HG03095 (cell line): ENCODE data around the gene OTOS.
A peak's percentile ranks its signal among the peaks of the same experiment; 100 is the strongest.

Experiments used
- ATAC-seq: cut with Tn5 transposase; IDR thresholded peaks from one replicate; pipeline ENCODE4 v1.9.1; 2021; ENCODE audit warnings: moderate library complexity; ENCODE audit not compliant: unreplicated experiment

The OTOS gene

DNA sequence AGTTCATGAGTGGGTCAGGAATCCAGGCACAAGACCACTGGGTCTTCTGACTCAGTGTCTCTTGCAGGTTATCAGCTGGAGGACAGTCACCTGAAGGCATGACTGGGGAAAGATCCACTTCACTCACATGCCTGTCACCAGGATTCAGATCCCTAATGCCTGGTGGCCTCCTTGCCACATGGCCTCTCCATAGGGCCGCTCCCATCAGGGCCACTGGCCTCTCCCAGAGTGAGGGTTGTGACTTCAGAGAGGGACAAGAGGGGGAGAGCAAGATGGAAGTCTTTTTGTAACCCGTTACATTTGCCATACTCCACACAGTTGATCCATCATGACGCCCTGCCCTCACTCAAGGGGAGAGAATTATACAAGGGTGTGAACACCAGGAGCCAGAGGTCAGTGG, 13.0 kb upstream of the OTOS start:
- ATAC-seq: no peak

- no peak for ATAC-seq
Measured at GRCh38 chr2:240151477-240152031, 11.1 kb upstream of the OTOS start.

GRCh38 chr2:240149943-240150784, 9.7 kb upstream of the OTOS start:
- no peak for ATAC-seq

DNA sequence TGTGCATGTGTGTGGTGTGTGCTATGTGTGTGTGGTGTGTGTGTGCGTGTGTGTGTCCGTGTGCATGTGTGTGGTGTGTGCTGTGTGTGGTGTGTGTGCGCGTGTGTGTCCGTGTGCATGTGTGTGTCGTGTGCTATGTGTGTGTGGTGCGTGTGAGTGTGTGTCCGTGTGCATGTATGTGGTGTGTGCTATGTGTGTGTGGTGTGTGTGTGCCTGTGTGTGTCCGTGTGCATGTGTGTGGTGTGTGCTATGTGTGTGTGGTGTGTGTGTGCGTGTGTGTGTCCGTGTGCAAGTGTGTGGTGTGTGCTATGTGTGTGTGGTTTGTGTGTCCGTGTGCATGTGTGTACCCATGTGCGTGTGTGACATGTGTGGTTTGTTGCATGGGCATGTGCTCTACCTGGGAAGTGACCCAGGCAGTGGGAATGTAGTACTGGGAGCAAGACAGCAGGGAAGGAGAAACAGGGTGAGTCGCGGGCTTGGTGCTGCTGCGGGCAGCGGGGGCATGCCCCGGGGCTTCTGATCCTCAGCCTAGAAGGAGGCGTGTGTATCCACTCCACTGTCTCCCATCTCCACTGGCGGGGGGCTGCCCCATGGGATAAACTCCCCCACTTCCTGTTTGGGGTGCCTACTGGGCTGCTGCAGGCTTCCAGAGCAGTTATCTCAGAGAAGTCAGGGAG, 7.6 kb upstream of the OTOS start:
- no peak for ATAC-seq

- no peak for ATAC-seq
Measured at GRCh38 chr2:240147382-240147781, 6.9 kb upstream of the OTOS start.

DNA sequence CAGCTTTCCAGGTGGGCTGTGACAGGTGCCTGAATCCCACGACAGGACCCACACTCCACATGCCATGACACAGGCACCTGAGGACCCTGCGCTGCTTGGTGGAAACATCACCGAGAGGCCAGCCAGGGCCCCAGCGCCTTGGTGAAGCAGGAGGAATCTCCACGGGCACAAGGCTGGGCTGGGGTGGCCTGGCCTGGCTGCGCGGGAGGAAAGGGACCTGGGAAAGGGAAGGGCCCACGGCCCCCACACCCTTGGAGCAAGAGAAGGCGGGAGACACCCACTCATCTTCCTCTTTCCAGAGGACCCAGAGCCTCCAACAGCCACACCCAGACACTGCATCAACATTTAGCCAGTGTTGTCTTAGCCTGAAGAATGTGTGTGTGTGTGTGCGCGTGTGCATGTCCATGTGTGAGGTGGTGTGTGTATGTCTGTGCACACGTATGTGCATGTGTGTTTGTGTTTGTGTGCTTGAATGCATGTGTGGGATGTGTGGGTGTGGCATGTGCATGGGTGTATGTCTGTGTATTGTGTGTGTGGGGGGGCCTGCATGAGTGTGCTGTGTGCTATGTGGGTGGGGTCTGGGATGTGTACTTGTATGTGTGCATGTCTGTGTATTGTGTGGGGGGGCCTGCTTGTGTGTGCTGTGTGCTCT, 6.3 kb upstream of the OTOS start:
- no peak for ATAC-seq

DNA sequence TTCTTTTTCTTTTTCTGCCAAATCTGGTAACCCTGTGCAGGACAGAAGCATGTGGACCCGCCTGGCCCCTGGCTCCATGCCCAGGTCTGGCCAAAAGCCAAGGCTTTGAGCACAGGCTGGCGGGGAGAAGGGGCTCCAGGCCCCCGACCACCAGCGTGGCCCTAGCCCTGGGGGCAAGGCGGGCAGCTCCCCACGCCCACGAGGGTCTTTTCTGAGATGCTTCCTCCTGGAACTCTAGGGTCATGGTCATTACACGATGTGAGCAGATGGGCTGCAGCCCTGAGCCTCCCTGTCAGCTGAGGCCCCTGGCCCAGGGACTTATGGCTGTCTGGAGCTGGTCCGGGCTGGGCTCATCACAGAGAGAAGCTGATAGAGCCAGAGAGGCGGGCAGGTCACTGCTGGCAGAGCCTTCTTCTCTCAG, 5.7 kb upstream of the OTOS start:
- no peak for ATAC-seq

DNA sequence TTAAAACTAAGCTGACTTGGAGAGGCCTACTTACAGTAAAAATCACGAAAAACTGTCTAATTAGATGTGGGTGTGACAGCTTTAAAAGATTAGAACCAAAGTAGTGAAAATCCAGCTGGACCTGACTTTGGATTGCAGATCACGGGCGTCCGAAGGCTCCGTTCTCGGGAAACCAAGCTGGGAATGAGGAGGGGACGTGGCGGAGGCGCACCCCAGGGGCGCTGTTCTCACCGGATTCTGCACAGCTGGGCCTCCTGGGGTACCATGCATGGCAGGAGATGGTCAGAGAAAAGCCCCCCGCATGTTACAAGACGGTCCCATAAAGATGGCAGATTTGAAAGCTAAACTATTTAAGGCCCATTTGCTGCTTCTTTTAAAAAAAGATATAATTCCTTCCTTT, 5.0 kb upstream of the OTOS start:
- ATAC-seq: no peak

GRCh38 chr2:240144649-240145261, 4.3 kb upstream of the OTOS start:
- ATAC-seq: no peak

GRCh38 chr2:240143801-240144648, 3.6 kb upstream of the OTOS start:
- peak; percentile 65 for ATAC-seq

DNA sequence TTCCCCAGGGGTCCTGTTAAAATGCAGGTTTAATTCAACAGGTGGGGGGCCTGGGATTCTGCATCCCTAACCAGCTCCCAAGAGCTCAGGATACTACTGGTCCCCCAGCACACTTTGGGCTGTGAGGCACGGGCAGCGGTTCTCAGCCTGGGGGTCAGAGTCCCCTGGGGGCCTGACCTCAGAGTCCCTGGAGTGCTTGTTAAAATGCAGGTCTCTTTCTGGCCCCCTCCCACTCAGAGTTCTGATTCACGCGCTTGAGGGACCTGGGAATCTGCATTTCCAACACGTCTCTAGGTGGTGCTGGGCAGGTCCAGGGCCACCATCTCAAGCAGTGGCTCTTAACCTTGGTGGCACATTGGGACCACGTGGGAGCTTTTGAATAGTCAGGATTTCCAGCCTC, 2.8 kb upstream of the OTOS start:
- no peak for ATAC-seq

GRCh38 chr2:240142859-240143258, 2.4 kb upstream of the OTOS start:
- ATAC-seq: no peak

- ATAC-seq: no peak
Measured at GRCh38 chr2:240142256-240142775, 1.9 kb upstream of the OTOS start.

DNA sequence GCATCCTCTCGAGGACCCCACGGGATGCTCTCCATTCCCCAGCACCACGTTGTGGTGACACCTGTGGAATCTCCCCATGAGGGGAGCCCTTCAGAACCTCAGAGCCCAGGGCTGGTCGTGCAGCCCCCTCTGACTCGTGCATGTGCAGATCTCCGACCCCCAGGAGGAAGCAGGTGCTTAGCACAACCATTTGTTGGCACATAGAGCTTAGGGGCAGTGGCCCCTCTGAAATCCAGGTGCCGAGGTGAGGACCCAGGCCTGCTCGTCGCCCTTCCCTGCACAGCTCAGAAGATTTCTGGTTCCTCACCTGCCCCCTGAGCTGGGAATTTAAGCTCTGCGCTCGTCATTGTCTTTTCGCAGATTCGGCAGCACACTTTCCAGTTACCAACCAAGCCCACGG, 1.3 kb upstream of the OTOS start:
- no peak for ATAC-seq

DNA sequence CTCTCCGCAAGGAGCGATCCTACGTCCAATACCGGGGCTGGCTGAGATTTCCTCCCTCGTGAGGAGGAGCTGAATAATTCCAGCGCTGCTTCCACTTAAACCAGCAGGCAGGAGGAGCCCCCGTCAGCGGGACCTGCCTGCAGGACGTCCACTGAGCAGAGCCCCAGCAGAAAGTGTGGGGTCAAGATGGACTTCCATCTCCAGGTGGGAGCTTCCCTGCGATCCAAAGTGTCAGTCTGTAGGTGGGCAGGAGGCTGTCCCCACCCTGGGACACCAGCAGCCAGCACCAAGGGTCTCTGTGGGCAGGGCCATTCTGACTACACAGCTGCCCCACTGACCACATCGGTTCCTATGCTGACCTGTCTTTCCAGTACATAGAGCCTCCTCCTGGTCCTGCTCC, 462 bp upstream of the OTOS start:
- no peak for ATAC-seq

DNA sequence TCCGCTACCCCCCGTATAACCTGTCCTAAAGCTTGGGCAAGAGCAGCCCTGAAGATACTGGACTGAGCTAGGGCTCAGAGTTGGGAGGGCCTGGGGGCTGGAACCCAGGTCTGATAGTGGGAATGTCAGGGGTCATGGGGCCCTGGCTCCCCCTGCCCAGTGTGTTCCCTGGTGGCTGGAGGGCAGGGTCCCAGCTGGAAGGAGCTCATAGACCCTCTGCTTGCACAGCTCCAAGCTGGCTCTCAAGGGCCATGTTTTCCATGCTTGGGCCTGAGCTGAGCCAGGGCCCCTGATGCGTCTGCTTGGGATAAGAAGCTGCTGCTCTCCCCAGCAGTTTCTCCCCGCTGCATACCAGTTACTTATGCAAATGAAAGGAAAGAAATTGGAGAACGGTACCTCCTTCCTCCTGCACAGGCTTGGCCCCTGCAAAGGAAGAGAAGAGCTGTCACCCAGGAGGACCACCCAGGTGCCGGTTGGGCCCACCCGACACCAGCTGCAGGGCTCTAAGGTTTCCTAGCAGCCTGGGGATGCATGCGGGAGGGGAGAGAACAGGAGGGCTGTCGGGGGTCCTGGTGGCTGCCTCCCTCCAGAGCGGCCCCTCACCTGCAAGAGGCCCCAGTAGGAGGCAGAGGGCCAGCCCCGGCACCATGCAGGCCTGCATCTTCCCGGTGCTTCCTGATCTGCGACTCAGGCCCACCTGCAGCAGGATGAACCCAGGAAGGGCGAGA, 628 bp downstream of the OTOS start:
- no peak for ATAC-seq

DNA sequence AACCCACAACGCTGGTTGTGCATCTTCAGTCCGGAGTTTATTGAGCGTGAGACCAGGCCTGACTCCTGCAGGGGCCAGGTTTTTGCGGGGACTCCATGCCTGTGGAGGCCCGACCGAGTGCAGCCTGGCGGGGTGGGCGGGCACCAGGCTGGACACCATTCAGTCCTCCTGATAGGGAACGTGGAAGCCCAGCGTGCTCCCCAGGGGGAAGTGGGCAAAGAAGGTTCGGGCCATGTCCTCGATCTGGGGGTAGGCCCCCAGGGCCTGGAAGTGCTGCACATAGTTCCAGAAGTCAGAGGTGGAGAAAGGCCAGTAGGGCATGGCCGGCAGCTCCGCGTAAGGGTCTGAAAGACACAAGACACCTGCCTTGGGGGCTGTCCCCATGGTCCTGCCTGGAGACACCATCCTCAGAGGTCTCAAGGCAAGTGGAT, 1.4 kb downstream of the OTOS start:
- no peak for ATAC-seq

GRCh38 chr2:240138254-240138984, 2.0 kb downstream of the OTOS start:
- ATAC-seq: no peak
